NCI-H345 treated with DMSO at 0.1 percent for 48 hours (cell line): Measurements from ENCODE around the gene DGLUCY.
"Not testable (repeated sequence)": the region's sequence is repeated elsewhere in the genome, so short reads cannot be mapped to it uniquely, and the experiment has no call there.

Experiments used
- DNase-seq: peaks from one replicate; lab custom pipeline; 2025; ENCODE audit not compliant: unreplicated experiment; lab: John Stamatoyannopoulos, UW

DGLUCY gene

GRCh38 chr14:91113829-91114078 lies at the start of gene DGLUCY:
TSS of gene DGLUCY (plus strand) at chr14:91114073. CDS start at chr14:91160295, 46,222 bp downstream.
- DNase-seq, result no peak

- DNase-seq, result no peak
These were observed 48.6 kb upstream of the DGLUCY start for GRCh38 chr14:91065266-91065665.

- no peak for DNase-seq
These were observed 46.7 kb upstream of the DGLUCY start for GRCh38 chr14:91067186-91067585.

- DNase-seq, result no peak
These were observed 45.2 kb upstream of the DGLUCY start for GRCh38 chr14:91068642-91069041.

DNA sequence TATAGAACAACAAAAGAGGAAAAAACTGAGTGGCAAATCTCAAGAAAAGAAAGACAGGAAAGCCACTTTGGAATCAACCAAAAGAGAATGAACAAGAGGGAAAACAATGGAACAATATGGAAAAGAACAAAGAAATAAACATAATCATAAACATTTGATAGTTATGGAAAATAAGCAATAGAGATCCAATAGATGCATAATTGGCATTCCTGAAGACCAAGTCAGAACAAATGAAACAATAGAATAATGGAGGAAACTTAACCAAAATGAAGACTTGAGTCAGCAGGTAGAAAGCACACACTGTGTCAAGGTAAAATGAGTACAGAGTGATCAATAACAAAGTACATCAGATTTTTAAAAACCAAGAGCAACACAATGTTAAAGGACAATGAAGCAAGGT lies 43.3 kb upstream of the DGLUCY start:
- DNase-seq, result no peak

DNA sequence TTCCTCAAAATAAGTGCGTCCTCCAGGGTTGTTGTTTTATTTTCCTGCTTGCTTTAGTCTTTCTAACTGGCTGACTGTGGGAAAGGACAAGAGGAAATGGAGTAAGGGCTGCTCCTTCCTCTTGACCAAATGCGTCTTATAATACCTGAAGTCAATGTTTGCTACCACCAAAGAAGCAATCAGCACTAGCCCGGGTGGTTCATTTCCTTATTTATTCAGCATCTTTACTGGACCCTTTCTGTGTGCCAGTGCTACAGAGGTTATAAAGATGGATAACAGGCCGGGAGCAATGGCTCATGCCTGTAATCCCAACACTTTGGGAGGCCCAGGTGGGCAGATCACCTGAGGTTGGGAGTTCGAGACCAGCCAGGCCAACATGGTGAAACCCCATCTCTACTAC lies 38.3 kb upstream of the DGLUCY start:
- DNase-seq, result no peak

- no peak for DNase-seq
These were observed 35.7 kb upstream of the DGLUCY start for GRCh38 chr14:91078095-91078737.

DNA sequence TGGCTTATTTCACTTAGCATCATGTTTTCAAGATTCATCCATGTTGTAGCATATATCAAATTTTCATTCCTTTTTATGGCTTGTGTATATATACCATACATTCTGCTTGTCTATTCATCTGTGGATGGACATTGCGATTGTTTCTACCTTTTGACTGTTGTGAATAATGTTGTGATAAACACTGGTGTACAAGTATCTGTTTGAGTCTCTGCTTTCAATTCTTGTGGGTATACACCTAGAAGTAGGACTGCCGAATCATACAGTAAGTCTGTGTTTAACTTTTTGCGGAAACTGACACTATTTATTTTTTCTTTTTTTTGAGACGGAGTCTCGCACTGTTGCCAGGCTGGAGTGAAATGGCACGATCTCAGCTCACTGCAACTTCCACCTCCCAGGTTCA lies 33.8 kb upstream of the DGLUCY start:
- no peak for DNase-seq

DNA sequence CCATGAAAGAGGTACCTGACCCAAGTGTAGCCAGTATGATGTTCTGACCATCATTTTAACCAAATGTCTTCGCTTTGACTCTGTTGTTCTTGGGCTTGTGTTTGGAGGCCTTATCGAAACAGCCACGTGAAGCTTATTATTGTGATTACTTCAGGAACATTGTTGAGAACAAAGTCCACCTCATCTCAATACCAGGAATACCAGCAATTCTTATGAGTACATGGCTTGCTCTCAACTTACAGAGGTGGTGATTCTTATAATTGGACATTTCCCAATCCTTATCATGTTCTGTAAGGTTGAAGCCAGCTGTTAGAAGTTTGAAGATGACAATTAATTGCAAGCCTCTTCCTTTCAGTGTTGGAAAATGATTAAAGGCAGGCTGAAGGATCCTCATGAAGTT lies 31.6 kb upstream of the DGLUCY start:
- no peak for DNase-seq

DNA sequence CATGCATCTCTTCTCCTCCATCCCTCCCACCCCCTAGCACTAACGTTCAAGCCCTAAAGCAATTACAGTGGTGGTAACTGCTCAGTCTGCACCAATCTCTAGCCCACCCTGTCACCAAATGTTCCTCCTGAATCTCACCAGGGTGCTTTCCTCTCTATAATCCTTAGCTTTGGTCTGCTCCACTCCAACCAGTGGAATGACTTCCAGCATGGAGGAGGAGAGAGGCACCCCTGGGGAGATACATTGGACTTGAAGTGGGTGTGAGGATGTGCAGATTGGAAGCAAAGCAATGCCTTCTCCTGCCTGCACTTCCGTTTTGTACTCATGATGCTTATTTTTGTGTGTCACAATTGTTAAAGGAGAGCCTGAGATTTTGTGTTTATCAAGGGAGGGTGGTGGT lies 29.4 kb upstream of the DGLUCY start:
- no peak for DNase-seq

GRCh38 chr14:91087470-91087869 lies 26.4 kb upstream of the DGLUCY start:
- not testable (repeated sequence) for DNase-seq

GRCh38 chr14:91088585-91089235 lies 25.2 kb upstream of the DGLUCY start:
- no peak for DNase-seq

DNA sequence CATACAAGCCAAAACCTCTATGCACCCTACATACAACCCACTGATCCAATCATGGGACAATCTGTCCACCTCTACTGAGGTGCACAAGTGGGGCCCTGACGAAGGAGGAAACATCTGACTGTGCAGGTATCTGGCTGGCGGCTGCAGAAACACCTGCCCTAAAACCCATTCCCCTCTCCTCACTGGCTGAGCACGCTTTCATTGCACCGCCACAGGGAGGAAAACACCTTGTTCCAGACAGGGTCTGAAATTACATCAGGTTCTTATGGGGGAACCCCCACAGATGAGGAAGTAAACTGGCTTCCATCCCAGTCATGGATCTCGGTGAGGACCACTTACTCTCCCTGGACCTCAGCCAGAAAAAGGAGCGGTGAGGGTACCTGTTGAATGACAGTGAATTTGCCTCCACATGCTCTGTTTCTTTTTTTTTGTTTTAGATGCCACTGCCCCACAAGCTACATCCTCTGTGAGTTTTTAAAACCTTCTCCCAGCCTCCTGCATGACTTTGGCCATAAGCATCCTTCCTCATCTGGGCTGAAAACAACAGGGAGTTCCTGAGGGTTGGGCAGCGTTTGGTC lies 23.8 kb upstream of the DGLUCY start:
- peak; percentile 70 for DNase-seq

- DNase-seq, result no peak
These were observed 23.1 kb upstream of the DGLUCY start for GRCh38 chr14:91090743-91091142.

DNA sequence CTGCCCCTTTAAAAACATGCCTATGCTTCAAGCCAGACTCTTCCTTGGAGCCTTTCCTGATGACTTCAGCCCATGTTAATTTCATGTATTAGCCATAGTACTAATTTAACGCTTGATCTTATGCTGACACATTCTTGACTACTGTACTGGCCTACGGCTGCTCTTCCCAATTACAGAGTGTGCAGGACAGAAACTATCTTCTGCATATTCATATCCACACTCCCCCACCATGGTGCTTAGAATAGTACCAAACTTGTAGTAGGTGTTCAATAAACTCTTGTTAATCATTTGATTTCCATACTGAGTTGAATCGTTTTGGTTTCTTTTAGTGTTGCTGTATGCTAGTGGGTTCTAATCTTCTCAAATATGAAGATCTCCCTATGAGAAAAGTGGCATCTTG lies 21.8 kb upstream of the DGLUCY start:
- DNase-seq, result no peak

GRCh38 chr14:91093743-91094472 lies 20.0 kb upstream of the DGLUCY start:
- not testable (repeated sequence) for DNase-seq

GRCh38 chr14:91094772-91095171 lies 19.1 kb upstream of the DGLUCY start:
- DNase-seq, result no peak

- no peak for DNase-seq
These were observed 18.7 kb upstream of the DGLUCY start for GRCh38 chr14:91095178-91095577.

DNA sequence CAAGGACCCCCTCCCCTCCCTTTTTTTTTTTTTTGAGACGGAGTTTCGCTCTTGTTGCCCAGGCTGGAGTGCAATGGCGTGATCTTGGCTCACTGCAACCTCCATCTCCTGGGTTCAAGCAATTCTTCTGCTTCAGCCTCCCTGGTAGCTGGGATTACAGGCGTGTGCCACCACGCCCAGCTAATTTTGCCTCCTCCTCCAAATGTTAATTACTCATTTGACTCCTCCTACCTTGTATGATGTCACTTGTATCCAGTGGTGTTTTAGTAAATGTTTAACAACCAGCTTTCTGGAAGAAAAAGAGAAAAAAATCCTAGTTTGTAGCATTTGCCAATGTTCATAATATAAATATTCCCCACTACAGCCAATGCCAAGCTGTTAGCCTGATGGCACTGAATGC lies 16.2 kb upstream of the DGLUCY start:
- DNase-seq, result not testable (repeated sequence)

DNA sequence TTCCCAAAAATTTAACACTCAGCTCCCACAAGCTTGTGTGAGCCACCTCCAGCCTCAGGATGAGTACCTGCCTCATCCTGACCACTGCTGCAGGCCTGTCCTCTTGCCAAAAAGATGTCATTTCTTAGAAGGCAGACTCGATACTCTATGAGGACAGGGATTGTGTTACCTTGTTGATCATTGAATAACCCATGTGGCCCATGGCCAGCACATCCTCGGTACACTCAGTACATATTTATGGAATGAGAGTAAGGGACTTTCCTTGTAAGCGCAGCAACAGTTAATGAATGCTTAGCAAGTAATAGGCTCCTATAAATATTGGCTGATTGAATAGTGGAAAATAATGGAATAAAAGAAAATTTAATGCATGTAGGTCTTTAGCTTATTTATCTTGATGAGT lies 15.3 kb upstream of the DGLUCY start:
- DNase-seq, result no peak

DNA sequence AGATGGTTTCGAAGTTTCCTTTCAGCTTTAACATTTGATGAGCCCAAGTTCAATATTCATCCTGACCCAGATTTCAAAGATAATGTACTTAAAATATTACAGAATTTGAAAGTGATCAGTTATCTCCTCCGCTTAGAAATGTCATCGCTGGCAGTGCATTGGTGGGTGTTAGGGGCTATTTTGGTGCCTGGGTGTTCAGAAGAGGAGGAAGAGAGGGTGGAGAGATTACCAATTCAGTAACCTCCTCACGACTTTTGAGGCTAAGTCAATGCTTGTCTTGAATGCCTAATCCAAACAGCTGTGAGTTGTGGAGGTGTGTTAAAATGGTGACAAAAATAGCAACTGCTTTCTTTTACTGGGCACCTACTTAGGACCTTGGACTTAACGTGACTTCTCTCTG lies 13.8 kb upstream of the DGLUCY start:
- no peak for DNase-seq

GRCh38 chr14:91103116-91103515 lies 10.8 kb upstream of the DGLUCY start:
- no peak for DNase-seq
